ENCODE data around the gene BBIP1.

Gene BBIP1

DNA sequence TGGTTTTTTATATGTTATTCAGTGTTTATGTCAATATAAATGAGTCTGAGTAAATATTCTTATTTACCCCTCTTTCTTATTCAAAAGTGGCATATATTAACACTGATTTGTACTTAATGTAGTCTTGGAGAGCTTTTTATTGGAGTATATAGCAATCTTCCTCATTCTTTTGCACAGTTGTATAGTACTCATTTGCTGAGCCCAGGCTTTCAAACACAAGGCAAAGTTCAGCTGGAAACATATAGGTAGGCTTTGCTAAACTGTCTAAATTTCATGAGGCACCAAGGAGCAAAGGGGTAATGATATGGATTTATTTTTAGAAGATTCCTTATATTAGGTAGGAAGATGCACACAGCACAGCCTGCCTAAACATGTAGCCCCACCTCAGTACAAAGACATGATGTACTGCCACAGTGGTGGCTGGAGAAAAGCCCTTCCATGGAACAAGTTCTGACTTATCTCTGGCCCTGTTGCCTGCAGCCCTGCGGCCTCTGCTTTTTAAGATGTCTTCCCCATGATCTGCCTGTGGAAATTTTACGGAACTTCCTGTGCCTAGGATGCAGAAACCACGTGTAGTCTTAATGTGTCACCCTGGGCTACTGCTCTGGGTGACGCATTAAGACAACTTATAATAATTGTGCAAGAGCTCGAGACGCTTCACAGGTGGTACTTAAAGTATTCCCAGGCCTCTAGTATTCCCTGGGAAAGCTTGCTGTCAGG lies 56.9 kb downstream of the BBIP1 start:
- no peak for DNase-seq (ENCODE audit: low read depth)

DNA sequence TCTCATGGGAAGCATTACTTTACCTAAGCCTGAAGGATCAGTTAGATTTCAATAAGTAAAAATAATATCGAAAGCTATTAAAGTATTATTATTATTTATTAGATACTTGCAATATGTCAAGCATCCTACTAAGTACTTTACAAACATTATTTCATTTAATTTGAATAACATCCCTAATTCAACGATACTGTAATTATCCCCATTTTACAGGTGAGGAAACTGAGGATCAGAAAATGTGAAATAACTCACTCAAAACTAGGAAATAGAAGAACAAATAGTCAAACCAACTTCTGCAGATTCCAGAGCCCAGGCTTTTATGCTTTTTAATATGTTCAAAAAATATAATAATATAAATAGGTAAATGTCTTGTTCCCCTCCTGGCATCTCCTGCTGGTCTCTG lies 57.5 kb downstream of the BBIP1 start:
- no peak for DNase-seq (ENCODE audit: low read depth)

DNA sequence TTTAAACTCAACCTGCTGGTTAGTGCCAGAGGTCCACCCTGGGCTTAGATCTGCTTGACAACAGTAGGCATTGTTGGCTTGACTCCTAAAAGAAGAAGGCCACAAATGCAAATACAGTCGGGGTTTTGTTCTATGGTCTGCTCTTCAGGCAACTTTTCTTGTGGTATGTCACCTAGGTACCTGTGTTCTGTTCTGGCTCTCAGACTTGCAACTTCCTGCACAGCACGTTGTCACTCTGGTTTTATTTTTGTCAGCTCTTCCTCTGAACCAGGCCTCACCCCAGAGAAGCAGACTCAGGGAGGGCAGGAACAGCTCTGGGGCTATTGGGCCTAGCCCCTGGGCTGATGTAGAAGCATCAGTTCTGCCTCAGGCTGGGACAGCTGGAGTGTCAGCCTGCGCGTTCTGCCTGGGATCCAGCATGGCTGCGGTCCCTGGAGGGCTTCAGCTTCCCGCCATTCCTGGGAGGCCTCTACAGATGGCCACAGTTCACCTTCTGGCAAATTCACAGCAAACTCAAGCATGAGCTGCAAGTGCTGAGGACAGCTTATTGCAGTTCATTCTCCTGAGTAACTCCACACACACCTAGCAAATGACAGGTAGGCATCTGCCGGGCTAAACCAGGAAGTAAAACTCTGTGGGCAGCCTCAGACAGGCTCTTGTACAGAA lies 58.3 kb downstream of the BBIP1 start:
- DNase-seq (ENCODE audit: low read depth), result no peak

DNA sequence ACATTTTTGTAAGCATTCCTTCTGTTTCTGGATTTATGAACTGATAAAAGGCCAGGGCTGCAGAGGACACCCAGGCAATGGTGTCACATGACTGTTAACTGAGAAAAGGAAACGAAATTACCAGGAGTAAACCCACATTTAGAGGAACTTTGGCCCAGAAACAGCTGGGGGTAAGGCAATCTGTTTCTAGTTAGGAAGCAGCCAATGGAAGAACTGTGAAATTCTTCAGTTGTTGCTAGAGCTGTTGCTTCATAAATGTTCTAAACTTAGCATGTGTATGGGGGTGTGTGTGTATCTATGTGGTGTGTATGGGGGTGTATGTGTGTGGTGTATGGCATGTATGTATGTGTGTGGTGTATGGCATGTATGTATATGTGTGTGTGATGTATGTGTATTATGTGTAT lies 59.0 kb downstream of the BBIP1 start:
- DNase-seq (ENCODE audit: low read depth), result no peak

DNA sequence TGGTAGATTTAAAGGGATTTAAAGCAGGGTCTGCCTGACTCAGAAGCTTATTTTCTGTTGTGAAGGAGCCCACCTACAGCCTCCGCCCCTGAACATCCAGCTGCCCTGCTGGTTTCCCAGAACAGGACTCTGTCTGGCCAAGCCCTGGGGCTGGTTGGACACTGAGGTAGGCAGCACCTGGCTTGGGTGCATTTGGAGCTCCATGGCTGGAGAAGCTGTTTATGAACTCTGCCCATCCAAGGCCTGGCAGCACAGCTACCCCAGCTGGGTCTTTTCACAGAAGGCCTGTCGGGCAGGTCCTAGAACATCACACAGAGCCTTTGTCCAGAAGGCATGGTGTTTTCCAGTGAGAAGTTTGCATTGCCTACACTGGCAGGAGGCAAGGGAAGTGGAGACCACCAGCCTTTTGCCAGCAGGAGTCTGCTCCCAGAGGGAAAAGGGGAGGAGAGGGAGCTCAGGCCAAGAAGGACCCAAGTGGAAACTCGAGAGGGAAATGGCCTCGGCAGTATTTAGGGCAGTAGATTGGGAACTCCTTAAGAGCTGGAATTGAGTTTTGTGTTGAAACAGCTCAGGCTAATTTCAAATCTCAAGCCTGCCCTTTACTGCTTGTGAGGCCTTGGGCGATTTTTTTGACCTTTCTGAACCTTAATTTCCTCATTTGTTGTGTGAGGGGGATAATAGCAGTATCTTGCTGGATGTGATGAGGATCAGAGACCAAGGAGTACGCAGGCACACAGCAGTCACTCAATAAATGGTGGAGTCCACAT lies 59.6 kb downstream of the BBIP1 start:
- DNase-seq (ENCODE audit: low read depth), result no peak

DNA sequence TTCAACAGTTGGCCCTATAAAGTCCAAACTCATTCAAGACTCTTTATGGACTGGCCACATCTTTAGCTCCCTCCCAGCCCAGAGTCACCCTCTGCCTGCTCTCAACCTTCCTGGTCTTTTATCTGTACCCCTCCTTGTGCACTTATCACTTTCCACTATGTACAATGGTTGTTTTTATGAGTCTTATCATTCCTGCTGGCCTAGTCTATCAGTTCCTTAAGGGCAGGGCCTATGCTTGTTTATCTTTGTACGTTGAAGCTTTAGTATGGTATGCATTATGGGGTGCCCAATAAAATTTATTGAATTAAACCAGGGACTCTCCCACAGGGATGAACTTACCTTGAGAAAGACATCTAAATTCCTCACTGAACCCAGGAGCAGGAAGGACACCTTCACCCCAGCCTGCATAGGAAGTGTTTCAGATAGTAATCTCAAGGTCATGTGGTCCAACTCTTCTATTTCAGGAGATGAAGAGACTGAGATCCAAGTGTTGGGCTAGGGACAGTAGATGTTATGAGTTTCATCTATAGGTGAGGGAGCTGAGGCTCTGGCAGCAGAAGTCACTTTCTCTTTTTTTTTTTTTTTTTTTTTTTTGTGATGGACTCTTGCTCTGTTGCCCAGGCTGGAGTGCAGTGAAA lies 60.6 kb downstream of the BBIP1 start:
- no peak for DNase-seq (ENCODE audit: low read depth)

DNA sequence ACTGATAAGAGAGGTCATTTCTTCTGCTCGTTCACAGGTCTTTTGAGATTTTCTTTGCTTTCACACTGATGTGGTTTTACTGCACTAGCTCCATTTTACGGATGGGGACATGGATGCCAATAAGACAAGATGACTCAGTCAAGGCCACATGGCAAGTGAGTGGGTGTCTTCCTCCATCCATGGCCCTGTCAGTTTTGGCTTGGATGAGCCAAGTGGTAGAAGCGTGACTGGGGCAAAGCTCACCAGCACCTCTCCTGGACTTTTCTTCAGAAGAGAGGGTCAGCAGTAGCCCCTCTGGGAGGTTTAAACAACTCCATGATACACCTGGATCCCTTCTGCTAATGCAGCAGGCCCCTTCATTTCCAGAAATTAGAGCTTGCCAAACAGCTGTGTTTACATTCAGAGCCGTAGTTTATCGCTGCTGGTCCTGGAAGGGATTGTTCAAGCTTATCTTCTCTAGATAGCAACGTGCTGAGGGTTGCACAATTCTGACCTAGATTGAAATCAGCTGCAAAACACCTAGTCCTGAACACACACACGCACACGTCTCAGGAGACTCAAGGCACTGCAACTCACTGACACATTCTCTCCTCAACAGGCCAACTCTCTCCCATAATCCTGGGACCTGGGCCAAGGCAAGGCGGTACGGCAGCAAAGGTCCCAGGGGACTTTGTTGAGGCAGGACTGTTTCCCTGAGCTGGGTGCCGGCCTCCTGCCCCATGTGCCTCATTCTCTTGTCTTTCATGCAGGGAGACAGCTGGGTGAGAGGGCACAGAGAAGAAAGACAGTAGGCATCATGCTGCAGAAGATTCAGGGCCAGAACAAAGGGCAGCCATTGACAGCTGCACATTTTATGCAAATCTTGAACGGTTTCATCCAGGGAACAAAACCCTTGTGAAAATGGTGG lies 61.5 kb downstream of the BBIP1 start:
- DNase-seq (ENCODE audit: low read depth), result no peak

DNA sequence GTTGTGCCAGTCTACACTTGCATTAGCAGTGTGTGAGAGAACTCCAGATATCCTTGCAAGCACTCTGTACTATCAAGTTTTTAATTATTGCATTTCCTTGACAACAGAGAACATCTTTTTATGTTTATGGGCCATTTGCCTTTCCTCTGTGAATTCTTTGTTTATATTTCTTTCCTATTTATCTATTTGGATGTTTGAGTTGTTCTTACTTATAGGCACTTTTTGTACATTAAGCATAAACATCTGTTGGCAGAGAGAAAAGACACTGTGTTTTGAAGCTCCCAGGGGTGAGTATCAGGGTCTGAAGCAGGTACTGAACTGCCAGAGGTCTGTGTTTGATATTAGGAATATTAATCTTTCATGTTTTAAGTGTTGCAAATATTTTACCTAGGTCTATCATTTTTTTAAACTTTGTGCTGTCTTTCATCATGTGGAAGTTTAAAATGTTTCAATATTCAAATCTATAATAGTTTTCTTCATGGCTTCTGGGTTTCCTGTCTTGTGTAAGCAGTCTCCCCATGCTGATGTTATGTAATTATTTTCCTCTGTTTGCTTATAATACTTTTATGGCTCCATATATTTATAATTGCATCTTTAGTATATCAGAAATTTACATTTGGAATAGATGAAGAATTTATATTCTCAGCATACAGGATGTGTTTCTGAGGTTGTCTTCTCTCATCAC lies 64.9 kb downstream of the BBIP1 start:
- DNase-seq (ENCODE audit: low read depth), result no peak

DNA sequence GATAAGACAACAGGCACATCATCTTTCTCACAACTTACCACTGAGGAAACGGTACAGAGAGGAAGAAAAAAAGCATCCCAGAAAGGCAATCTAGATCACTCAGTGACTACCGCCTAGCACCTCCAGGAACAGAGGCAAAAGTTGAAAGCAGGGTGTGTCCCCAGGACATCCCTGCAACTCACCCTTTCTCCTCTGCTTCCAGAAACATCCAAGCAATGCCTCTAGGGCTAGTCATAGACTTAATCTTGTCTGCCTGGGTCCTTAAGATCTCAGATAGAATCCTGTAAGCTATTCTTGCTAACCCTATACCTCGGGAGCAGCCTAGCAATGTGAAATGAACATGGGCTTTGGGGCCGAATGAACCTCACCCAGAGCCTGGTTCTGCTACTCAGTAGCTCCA lies 66.0 kb downstream of the BBIP1 start:
- no peak for DNase-seq (ENCODE audit: low read depth)

DNA sequence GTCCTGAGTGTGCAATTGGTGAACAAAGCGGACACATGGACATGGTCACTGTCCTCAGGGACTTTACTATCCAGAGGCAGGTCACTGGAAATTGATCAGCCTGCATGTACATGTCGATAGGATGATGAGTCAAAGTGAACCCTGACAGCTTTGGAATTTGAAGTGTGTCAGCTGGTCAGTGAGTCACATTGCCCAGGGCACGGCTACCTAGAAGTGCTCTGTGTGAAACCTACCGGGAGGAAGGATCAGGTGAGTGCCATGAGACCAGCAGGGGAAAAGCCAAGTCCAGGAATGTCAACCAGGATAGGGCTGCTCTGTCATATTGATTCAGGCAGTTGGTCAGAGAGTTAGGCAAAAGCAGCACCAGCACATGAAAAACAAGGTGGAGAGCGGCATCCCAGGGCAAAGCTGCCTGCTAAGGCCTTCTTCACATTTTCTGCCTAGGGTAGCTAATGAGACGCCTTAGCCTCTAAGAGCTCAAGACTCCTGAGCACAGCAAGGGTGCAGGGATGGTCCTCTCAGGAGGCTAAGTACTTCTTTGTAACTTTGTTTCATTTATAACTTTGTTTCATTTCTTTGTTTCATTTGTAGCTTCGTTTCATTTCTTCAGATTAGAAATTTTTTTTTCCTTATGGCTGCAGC lies 66.6 kb downstream of the BBIP1 start:
- no peak for DNase-seq (ENCODE audit: low read depth)

DNA sequence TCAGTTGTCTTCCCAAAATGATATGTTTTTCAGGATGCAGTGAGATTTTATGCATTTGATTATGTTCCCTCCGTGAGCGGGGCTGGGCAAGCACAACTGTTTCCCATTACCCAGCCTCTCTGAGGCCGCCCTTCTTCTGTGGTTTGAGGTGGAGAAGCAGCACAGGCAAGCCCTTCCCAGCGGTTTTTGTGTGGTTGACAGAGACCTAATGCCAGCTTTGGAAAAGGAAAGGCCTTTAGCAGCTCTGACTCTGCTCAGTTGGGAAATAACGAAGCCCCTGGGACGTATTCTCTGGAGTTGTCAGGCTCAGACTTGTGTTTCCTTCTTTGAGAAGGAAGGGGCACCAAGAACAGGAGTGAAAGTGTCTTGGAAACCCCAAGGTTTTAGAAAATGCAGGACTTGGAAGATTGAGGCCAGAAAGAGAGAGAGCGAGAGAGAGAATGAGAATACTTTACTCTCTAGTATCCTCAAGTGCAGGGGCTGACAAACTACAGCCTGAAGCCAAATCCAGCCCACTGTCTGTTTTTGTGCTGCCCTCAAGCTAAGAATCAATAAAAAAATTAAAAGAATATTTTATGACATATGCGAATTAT lies 67.9 kb downstream of the BBIP1 start:
- DNase-seq (ENCODE audit: low read depth), result no peak

DNA sequence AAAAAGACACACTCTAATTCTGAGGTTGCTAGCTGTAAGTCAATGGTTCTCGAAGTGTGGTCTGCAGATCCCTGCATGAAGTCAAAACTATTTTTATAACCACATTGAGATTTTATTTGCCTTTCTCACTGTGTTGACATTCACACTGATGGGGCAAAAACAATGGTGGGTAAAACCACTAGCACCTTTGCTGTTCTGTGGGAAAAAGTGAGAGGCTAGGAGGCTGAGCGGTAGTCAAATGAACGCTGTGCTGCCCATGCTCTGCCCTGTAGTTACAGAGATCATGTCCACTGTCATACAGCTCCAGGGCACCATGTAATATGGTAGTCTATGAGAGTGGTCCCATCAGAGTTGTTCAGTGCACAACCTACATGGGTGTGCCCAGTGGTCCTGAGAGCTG lies 68.9 kb downstream of the BBIP1 start:
- DNase-seq (ENCODE audit: low read depth), result no peak

Data from stimulated activated CD8-positive, alpha-beta memory T cell treated with anti-CD3 and anti-CD28 coated beads, Interleukin-12 subunit alpha, Interleukin-12 subunit beta, amount 100 ng/mL, for 4 hours (primary cell).